HG03457 (cell line): Measurements from ENCODE around the gene GNB4.

Source experiments
- ATAC-seq: cut with Tn5 transposase; IDR thresholded peaks from one replicate; pipeline ENCODE4 v1.9.1; 2021; ENCODE audit warnings: moderate number of reproducible peaks; ENCODE audit not compliant: unreplicated experiment

Gene GNB4

GRCh38 chr3:179438841-179439240 lies 12.4 kb downstream of the GNB4 start:
- ATAC-seq = peak; percentile 86

- ATAC-seq = no peak
Measured at GRCh38 chr3:179436517-179436916, 14.8 kb downstream of the GNB4 start.

GRCh38 chr3:179432451-179432850 lies 18.8 kb downstream of the GNB4 start:
- ATAC-seq = no peak

GRCh38 chr3:179432021-179432420 lies 19.2 kb downstream of the GNB4 start:
- ATAC-seq = peak; percentile 52

- no peak for ATAC-seq
Measured at GRCh38 chr3:179430277-179430870, 20.9 kb downstream of the GNB4 start.

- ATAC-seq = no peak
Measured at GRCh38 chr3:179428876-179429548, 22.3 kb downstream of the GNB4 start.

- no peak for ATAC-seq
Measured at GRCh38 chr3:179425075-179425474, 26.2 kb downstream of the GNB4 start.

DNA sequence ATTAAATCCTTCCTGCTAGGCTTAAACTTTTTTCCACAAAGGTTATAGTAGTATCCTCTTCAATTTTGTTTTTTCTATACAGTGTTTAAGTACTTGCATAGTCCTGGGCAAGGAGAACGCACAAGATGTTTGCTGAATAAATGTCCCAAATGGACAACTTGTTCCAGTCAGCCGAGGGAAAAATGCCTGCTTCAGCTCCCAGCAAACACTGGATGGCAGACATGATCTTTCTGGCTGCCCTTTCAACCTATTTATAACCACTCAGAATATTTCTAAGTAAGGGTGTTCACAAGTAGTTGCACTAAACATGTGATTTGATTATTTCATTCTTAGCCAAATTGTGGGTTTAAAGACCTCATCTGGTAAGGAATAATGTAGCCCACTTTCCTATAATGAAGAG lies 29.8 kb downstream of the GNB4 start:
- ATAC-seq = no peak

- ATAC-seq = no peak
Measured at GRCh38 chr3:179418610-179419009, 32.7 kb downstream of the GNB4 start.

- ATAC-seq = no peak
Measured at GRCh38 chr3:179416681-179417080, 34.6 kb downstream of the GNB4 start.

GRCh38 chr3:179415377-179415776 lies 35.9 kb downstream of the GNB4 start:
- ATAC-seq = no peak

DNA sequence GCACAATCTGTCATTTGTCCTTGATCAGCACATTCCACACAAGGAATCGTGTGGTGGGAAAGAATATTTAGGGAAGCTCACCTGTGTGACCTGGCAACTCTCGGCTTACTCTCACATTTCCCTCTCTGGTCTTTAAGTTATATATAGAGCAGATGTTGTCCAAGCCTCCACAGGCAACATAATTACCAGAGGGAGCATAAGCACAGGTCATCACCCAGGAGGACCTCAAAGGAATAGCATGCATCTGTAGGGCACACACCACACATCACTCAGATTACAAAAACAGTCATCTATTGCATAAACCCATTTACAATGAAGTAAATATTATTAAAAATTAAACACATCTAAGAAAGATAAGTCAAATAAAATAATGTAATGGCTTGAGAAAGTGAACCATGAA lies 36.5 kb downstream of the GNB4 start:
- ATAC-seq = no peak

DNA sequence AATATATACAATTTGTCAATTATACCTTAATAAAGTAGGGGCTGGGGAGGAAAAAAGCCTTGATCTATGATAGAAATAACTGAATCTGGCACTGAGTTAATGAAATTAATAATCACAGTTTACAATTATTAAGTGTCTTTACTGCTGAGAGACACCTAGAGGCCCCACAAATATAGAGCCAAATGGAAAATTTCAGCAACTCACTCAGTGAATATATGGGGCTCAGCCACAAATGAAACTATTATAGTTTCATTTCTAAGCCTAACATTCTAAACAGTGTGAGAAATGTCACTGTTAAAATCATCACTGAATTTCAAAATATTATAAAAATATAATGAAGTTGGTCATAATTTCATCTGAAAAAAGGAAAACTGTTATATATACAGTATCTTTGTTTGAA lies 40.3 kb downstream of the GNB4 start:
- ATAC-seq = no peak

GRCh38 chr3:179410331-179410730 lies 40.9 kb downstream of the GNB4 start:
- no peak for ATAC-seq

GRCh38 chr3:179404307-179404706 lies 47.0 kb downstream of the GNB4 start:
- no peak for ATAC-seq

DNA sequence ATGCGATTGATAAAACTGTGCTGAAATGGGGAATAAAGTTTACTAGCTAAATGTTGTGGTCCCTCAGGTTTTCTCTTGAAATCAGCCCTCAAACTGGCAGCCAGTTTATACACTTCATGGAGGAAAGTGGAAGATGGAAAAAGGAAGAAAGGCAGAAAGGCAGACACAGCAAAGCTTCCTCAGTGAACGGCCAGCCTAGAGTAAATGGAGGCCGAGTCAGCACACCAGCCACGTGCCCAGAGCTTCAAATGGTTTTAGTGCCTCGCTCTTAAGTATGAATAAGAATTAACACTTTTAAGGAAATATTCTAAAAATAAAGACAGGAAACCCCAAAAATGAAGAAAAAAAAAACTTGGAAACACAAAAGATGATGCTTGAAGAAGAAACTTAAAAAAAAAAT lies 48.3 kb downstream of the GNB4 start:
- ATAC-seq = no peak

DNA sequence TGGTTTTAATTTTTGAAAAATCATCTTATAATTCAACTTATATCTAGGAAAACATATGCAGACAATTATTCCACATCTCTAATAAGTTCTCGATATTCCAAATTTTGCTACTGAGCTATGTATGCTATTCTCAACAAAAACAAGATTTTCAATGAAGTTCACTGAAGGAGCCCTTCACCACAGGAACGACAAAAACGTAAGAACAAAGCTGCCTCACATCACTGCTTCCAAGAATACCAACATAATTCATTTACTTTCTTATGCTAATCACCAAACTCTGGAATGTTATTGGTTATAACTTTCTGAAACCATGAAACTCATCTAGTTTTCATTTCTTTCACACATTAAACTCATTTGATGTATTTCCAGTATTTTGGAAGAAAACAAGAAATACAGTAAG lies 49.7 kb downstream of the GNB4 start:
- ATAC-seq = no peak

DNA sequence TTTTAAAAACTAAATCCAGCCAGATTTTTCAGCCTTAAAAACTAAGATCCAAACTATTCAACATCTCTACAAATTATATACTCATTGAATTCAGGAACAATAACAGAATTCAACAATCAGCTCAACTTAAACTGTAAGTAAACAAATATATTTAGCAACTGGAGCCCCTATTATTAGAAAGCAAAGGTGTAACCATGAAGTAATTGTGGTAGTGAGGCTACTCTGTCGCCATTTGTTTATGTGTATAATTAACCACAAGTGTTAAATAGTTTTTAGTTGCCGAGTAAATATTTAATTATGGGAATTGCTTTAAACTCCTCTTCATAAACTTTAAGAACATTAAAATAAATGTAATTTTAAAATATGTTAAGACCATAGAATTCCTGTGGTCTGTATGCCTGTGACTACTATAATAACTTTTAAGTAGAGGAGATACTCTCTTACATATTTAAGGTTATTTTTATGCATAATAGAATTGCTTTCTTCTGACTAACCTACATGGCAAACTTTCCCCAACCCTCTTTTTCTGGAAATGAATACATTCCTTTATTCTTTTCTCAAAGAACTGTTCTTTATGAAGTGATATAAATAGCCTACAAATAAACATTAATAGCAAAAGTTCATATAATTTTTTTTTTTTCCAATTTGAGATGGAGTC lies 52.6 kb downstream of the GNB4 start:
- ATAC-seq = no peak

DNA sequence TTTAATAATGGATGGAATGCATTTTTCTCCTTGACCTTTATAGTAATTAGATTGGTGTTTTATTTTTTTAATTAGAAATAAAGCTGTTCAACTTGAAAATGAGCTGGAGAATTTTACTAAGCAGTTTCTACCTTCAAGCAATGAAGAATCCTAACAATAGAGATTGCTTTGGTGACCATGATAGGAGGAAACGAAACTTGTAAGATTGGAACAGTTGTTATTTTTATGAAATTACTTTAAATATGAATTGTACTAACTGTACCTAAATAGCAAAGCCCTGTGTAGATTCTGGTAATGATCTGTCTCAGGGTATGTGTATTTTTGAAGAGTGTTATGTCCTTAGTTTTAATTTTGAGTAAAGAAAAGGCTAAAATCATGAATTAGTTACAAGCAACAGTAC lies 59.4 kb downstream of the GNB4 start:
- no peak for ATAC-seq

- no peak for ATAC-seq
Measured at GRCh38 chr3:179376474-179376873, 74.8 kb downstream of the GNB4 start.

DNA sequence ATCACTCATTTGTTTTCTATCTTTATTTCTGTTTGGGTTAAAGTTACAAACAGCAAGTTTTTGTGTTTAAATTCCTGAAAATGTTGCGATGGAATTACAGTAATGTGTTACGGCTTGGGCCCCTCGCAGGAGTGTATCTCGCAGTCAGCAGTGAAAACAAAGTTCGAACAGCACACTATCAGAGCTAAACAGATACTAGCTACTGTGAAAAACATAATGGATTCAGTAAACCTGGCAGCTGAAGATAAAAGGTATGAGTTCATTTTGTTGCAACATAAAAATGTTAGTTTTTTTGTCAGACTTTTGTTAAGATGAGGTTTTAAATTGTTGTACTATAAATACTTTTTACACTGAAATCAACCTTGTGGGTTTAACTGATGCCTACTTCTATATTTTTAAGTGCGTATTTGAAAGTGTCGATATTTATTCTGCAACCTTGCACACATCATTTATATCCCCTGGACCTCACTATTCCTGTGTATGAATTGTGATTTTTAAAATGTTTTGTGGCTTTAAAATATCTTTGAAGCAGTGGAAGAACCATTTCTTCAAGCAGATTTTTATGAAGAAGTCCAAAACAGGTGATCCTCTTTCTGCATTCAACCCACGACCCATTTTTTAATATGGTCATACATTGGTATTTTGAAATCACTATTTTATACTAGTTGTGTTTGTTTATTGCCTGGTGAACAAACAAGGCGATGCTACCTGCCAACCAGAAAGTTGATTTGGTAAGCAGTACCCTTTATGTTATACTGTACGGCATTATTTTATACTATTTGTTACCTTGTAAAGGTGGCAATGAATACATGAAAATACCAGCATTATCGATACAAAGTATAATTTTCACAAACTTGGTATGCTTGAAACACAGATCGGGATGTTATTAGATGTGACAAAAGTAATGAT lies 75.9 kb downstream of the GNB4 start:
- no peak for ATAC-seq
